AG08396 (cell line): ENCODE results near the gene GGA2.

Source experiments
- DNase-seq: peaks from one replicate; pipeline ENCODE4 v3.0.0; 2012; ENCODE audit warnings: low spot score, mixed read lengths

GGA2 gene

GRCh38 chr16:23416816-23417215 lies 93.5 kb downstream of the GGA2 start:
- no peak for DNase-seq

DNA sequence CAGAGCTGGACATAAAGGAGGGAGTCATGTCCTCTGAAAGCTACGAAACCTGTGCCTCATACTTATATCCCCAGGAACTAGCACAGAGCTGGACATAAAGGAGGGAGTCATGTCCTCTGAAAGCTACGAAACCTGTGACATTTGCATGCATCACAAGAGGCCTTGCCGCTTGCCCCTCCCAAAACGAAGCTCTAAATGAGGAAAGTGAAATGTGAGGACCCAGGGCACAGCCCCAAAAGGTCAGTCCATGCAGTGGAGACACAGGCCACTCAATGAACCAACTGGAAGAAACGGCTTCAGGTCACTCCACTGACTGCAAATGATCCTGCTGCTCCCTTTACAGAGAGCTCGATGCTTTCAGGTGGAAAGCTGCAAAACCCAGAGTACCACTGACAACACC lies 95.6 kb downstream of the GGA2 start:
- DNase-seq, result no peak
